ENCODE results near the gene TMEM42. TPM values are rescaled to one million over a fixed set of nuclear protein-coding genes. Genes with fewer than 3 reads are reported as not detected.

TMEM42 gene
- total RNA-seq, 1 experiment from 2014 or later = 11.8 TPM

DNA sequence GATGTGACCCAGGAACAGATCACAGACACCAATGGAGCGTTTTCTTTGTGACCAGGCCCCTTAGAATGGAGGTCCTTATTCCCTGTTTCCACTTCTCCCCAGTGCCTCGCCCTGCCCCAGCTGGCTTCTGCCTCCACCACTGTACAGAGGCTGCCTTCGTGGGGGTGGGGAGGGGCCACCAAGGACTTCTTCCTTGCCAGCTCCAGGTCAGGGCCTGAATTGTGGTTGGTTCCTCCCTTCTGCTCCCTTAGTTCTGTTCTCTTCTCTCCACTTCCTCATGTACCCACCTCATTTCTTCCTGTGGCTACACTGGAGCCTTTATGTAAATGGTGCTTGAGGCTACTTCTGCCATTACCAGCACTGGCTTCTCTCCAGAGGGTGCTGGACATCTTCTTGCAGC, 29.1 kb downstream of the TMEM42 start:
- Histone ChIP-seq H3K23ac (ENCODE audit: insufficient read length, low read depth, low read length) (no peak overlapping the region), H3K4me1 (ENCODE audit: insufficient read depth, low read length) (peaks cover 9% of the 10 kb centered on the region; the same call in 1 of the 2 replicates), H4K5ac (ENCODE audit: insufficient read length, low read depth, low read length) (no peak overlapping the region), H3K9me3 (ENCODE audit: control insufficient read depth, low read depth, low read length) (no peaks in the 10 kb centered on the region), H4K91ac (ENCODE audit: insufficient read length, low read depth, low read length) (no peak overlapping the region), H3K79me1 (ENCODE audit: insufficient read depth, low read depth, low read length, poor library complexity, severe bottlenecking) (no peaks in the 10 kb centered on the region), H3K9ac (ENCODE audit: extremely low read depth, insufficient read length, low read length) (no peak overlapping the region), H2BK120ac (ENCODE audit: low read depth, low read length, poor library complexity, severe bottlenecking) (no peak overlapping the region), H3T11ph (ENCODE audit: low read length) (no peak overlapping the region), H2BK15ac (ENCODE audit: low read depth, low read length) (no peak overlapping the region), H3K23me2 (ENCODE audit: insufficient read length, low read depth, low read length, poor library complexity, severe bottlenecking) (no peaks in the 10 kb centered on the region), H2BK12ac (ENCODE audit: insufficient read length, low read depth, low read length) (no peak overlapping the region), H3K27ac (ENCODE audit: insufficient read length, low read depth, low read length) (no peak overlapping the region), H3K14ac (ENCODE audit: insufficient read depth, low read length) (no peak overlapping the region), H2AK5ac (ENCODE audit: insufficient read length, low read length) (no peak overlapping the region), H3K4ac (ENCODE audit: low read depth, low read length) (no peak overlapping the region), H3K18ac (ENCODE audit: insufficient read length, low read depth, low read length) (no peak overlapping the region), H3K27me3 (ENCODE audit: insufficient read depth, low read length) (no peaks in the 10 kb centered on the region; the same call in 1 of the 2 replicates), H2AFZ (ENCODE audit: low read length) (no peak overlapping the region), H2BK5ac (ENCODE audit: insufficient read length, low read length) (no peak overlapping the region), H3K4me2 (ENCODE audit: insufficient read depth, insufficient read length, low read length) (no peak overlapping the region), H3K56ac (ENCODE audit: insufficient read length, low read depth, low read length) (no peak overlapping the region), H4K20me1 (ENCODE audit: control insufficient read depth, insufficient read depth, insufficient read length) (no peaks in the 10 kb centered on the region), H2BK20ac (ENCODE audit: low read depth, low read length, poor library complexity, severe bottlenecking) (no peak overlapping the region), H3K79me2 (ENCODE audit: insufficient read depth, low read length) (no peaks in the 10 kb centered on the region), H4K8ac (replicated peaks; ENCODE audit: insufficient read length, low read depth, low read length) (no peak overlapping the region)
- H3K4me1 Mint-ChIP-seq = peaks cover 6 to 18% of the 10 kb centered on the region in 2 experiments; a peak in 3 of 4 replicates
- TF ChIP-seq, protein P1, sequence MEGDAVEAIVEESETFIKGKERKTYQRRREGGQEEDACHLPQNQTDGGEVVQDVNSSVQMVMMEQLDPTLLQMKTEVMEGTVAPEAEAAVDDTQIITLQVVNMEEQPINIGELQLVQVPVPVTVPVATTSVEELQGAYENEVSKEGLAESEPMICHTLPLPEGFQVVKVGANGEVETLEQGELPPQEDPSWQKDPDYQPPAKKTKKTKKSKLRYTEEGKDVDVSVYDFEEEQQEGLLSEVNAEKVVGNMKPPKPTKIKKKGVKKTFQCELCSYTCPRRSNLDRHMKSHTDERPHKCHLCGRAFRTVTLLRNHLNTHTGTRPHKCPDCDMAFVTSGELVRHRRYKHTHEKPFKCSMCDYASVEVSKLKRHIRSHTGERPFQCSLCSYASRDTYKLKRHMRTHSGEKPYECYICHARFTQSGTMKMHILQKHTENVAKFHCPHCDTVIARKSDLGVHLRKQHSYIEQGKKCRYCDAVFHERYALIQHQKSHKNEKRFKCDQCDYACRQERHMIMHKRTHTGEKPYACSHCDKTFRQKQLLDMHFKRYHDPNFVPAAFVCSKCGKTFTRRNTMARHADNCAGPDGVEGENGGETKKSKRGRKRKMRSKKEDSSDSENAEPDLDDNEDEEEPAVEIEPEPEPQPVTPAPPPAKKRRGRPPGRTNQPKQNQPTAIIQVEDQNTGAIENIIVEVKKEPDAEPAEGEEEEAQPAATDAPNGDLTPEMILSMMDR (conservative IDR thresholded peaks at IDR 0.05) = no peak
- H3K9me3 Mint-ChIP-seq = no peaks in the 10 kb centered on the region
- H3K4me3 Mint-ChIP-seq = no peak overlapping the region
- no peak for DNase-seq
- no peaks in the 10 kb centered on the region for H3K27me3 Mint-ChIP-seq (ENCODE audit: low read depth)
- no peaks in the 10 kb centered on the region; a peak in 1 of 7 replicates for H3K36me3 Mint-ChIP-seq (ENCODE audit: insufficient read depth in 1 of 3, low read depth in 3 of 3)
- WGBS (ENCODE audit: extremely low coverage, insufficient read length, low lambda C conversion rate) = no CpG with 5 or more reads among the region's 3 CpGs
- no peak overlapping the region for H3K27ac Mint-ChIP-seq
